Smooth muscle cell of the brain vasculature (primary cell): ENCODE results near the gene COMTD1.
"Not testable (repeated sequence)": the region's sequence is repeated elsewhere in the genome, so short reads cannot be mapped to it uniquely, and the experiment has no call there.

ENCODE experiments used
- DNase-seq: peaks from one replicate; pipeline ENCODE4 v3.0.0-alpha.2; 2012; ENCODE audit warnings: low read depth, low spot score

Gene COMTD1

GRCh38 chr10:75195035-75195763 lies 40.6 kb downstream of the COMTD1 start:
- no peak for DNase-seq

GRCh38 chr10:75194625-75195024 lies 41.1 kb downstream of the COMTD1 start:
- DNase-seq = not testable (repeated sequence)

- DNase-seq = no peak
These were observed 43.8 kb downstream of the COMTD1 start for GRCh38 chr10:75191821-75192568.

- DNase-seq = no peak
These were observed 46.3 kb downstream of the COMTD1 start for GRCh38 chr10:75189266-75190096.

GRCh38 chr10:75188522-75188921 lies 47.2 kb downstream of the COMTD1 start:
- DNase-seq = not testable (repeated sequence)

- DNase-seq = no peak
These were observed 47.8 kb downstream of the COMTD1 start for GRCh38 chr10:75187961-75188426.

- DNase-seq = no peak
These were observed 49.4 kb downstream of the COMTD1 start for GRCh38 chr10:75186310-75186709.
